HCT116 (cell line): Measurements from ENCODE around the gene ZSCAN1. TPM values are rescaled to one million over a fixed set of nuclear protein-coding genes. Genes with fewer than 3 reads are reported as not detected.

Experiments
- ATAC-seq: fragments of 200-7000 bp; cut with Tn5 transposase; 2 replicates; pipeline ENCODE4 v1.9.1; 2020; ENCODE audit warnings: mild to moderate bottlenecking, moderate library complexity
- BruUV-seq: library from RNA; stranded (reverse); fragments of 400-500 nt; replicated peaks from 2 replicates; lab custom pipeline; 2021; lab: Mats Ljungman, UMichigan
- CTCF ChIA-PET: fragments of 300-600 bp; sonication (Branson Sonifier 250); formaldehyde crosslinking; loops from one replicate; lab custom pipeline; 2021; ENCODE audit warnings: antibody characterized with exemption; lab: Charles Lee
- POLR2A ChIA-PET: fragments of 300-600, 350-600 bp; sonication (Branson Sonifier 250); formaldehyde crosslinking; loops from one replicate; lab custom pipeline; 2021; ENCODE audit warnings: antibody characterized with exemption; lab: Charles Lee
- RAD21 ChIA-PET, 2 experiments: fragments of 300-600 bp; sonication (Branson Sonifier 250); formaldehyde crosslinking; loops; one replicate each; lab custom pipeline; 2023; ENCODE audit warnings: low total read pairs in 2 of 2; ENCODE audit not compliant: uncharacterized antibody in 2 of 2, unreplicated experiment in 2 of 2, low non-redundant PET in 1 of 2; lab: Charles Lee
- DNase-seq: peaks from one replicate; pipeline ENCODE4 v3.0.0-alpha.2; 2010; ENCODE audit warnings: low read depth, low spot score
- H2AFZ ChIP-seq: fragments of 200-600 bp; shearing (Covaris generic), sonication (generic); 2 replicates; pipeline ENCODE4 v1.6.1; 2017; ENCODE audit warnings: low read depth, mixed run types, mixed read lengths, antibody characterized with exemption, low read length; ENCODE audit not compliant: poor library complexity, severe bottlenecking
- H3K27ac ChIP-seq: 2 replicates; pipeline ENCODE4 v1.5.1; 2012; ENCODE audit warnings: low read depth, low read length
- H3K27me3 ChIP-seq: fragments of 200-600 bp; sonication (generic); 2 replicates; pipeline ENCODE4 v1.6.1; 2016; ENCODE audit warnings: mixed run types, low read length, mixed read lengths; ENCODE audit not compliant: insufficient read depth
- H3K36me3 ChIP-seq, 2 experiments: fragments of 200-500 bp in 1 of 2; fragments of 200-600 bp in 1 of 2; sonication (Bioruptor generic) in 1 of 2; sonication (generic) in 1 of 2; 2 replicates each; pipeline versions ENCODE4 v1.5.1 to v1.6.1; 2014 to 2016; ENCODE audit warnings: low read length in 2 of 2, inconsistent platforms in 1 of 2, mixed read lengths in 1 of 2, mixed run types in 1 of 2; ENCODE audit not compliant: insufficient read depth in 2 of 2, control insufficient read depth in 1 of 2
- H3K4me1 ChIP-seq, 2 experiments: fragments of 200-600 bp in 1 of 2; sonication (generic) in 1 of 2; 2 replicates each; pipeline versions ENCODE4 v1.5.1 to v1.6.1; 2012 to 2017; ENCODE audit warnings: low read length in 2 of 2, inconsistent platforms in 1 of 2, mild to moderate bottlenecking in 1 of 2, mixed read lengths in 1 of 2, mixed run types in 1 of 2, moderate library complexity in 1 of 2; ENCODE audit not compliant: insufficient read depth in 2 of 2, control insufficient read depth in 1 of 2
- H3K4me2 ChIP-seq: fragments of 200-600 bp; sonication (generic); 2 replicates; pipeline ENCODE4 v1.6.1; 2017; ENCODE audit warnings: mixed run types, low read length, mixed read lengths
- H3K4me3 ChIP-seq, 2 experiments: fragments of 200-600 bp in 1 of 2; sonication (generic) in 1 of 2; replicated peaks in 1 of 2; 2 replicates each; pipeline ENCODE4 v1.5.1; 2011 to 2016; ENCODE audit warnings: low read length in 2 of 2, control low read depth in 1 of 2, low read depth in 1 of 2, mild to moderate bottlenecking in 1 of 2, mixed read lengths in 1 of 2, mixed run types in 1 of 2
- H3K79me2 ChIP-seq: fragments of 200-600 bp; sonication (generic); 2 replicates; pipeline ENCODE4 v1.6.1; 2017; ENCODE audit warnings: mild to moderate bottlenecking, mixed run types, low read length, moderate library complexity, mixed read lengths; ENCODE audit not compliant: insufficient read depth
- H3K9ac ChIP-seq: fragments of 200-600 bp; sonication (generic); 2 replicates; pipeline ENCODE4 v1.6.1; 2016; ENCODE audit warnings: low read length, mixed read lengths
- H3K9me2 ChIP-seq: fragments of 200-600 bp; sonication (generic), shearing (Covaris generic); 2 replicates; pipeline ENCODE4 v1.6.1; 2017; ENCODE audit warnings: mixed run types, mild to moderate bottlenecking, moderate library complexity; ENCODE audit not compliant: insufficient read depth
- H3K9me3 ChIP-seq, 2 experiments: fragments of 200-500 bp in 1 of 2; fragments of 200-600 bp in 1 of 2; sonication (Bioruptor generic) in 1 of 2; sonication (generic) in 1 of 2; 2 replicates each; pipeline ENCODE4 v1.6.1; 2014 to 2017; ENCODE audit warnings: low read length in 2 of 2, mixed read lengths in 2 of 2, inconsistent platforms in 1 of 2, low read depth in 1 of 2, mild to moderate bottlenecking in 1 of 2, mixed run types in 1 of 2, moderate library complexity in 1 of 2; ENCODE audit not compliant: control insufficient read depth in 1 of 2, insufficient read depth in 1 of 2
- H4K20me1 ChIP-seq: fragments of 200-600 bp; sonication (generic), shearing (Covaris generic); 2 replicates; pipeline ENCODE4 v1.6.1; 2017; ENCODE audit warnings: mixed run types, mild to moderate bottlenecking, moderate library complexity; ENCODE audit not compliant: insufficient read depth
- ELF1 ChIP-seq: IDR thresholded peaks from 2 replicates; pipeline ENCODE4 v1.6.1; 2012; ENCODE audit warnings: low read depth, borderline replicate concordance
- EZH2 ChIP-seq: fragments of 200-600 bp; sonication (generic); IDR thresholded peaks from 2 replicates; pipeline ENCODE4 v1.6.1; 2017; ENCODE audit warnings: antibody characterized with exemption, mixed run types
- EZH2phosphoT487 ChIP-seq: fragments of 200-600 bp; IDR thresholded peaks from 2 replicates; pipeline ENCODE4 v1.6.1; 2018; ENCODE audit warnings: antibody characterized with exemption, borderline replicate concordance
- FOSL1 ChIP-seq: IDR thresholded peaks from 2 replicates; pipeline ENCODE4 v1.6.1; 2012; ENCODE audit warnings: low read depth
- POLR2A ChIP-seq: IDR thresholded peaks from 2 replicates; pipeline ENCODE4 v1.7.0; 2011; ENCODE audit warnings: borderline replicate concordance; ENCODE audit not compliant: insufficient read depth, insufficient read length; ENCODE audit errors: extremely low read depth
- POLR2AphosphoS5 ChIP-seq: IDR thresholded peaks from 2 replicates; pipeline ENCODE4 v1.6.1; 2011; ENCODE audit warnings: mild to moderate bottlenecking, low read depth, low read length, moderate library complexity
- SP1 ChIP-seq: IDR thresholded peaks from 2 replicates; pipeline ENCODE4 v1.6.1; 2012; ENCODE audit warnings: low read depth
- SRF ChIP-seq: IDR thresholded peaks from 2 replicates; pipeline ENCODE4 v1.6.1; 2012; ENCODE audit warnings: low read depth
- TCF7L2 ChIP-seq: IDR thresholded peaks from 2 replicates; pipeline ENCODE4 v1.7.0; 2011; ENCODE audit warnings: borderline replicate concordance, inconsistent platforms; ENCODE audit not compliant: insufficient read depth, insufficient read length; ENCODE audit errors: extremely low read depth
- ZFX ChIP-seq: fragments of 450-650 bp; IDR thresholded peaks from 2 replicates; pipeline ENCODE4 v1.6.1; 2017
- ZNF274 ChIP-seq: fragments of 200-500 bp; sonication (Bioruptor generic); IDR thresholded peaks from 2 replicates; pipeline ENCODE4 v1.6.1; 2014; ENCODE audit warnings: mild to moderate bottlenecking, low read depth, low read length, inconsistent platforms
- intact Hi-C: fragments of 100-400 bp; cut with micrococcal nuclease; formaldehyde crosslinking; loops from 2 replicates; pipeline ENCODE4 v1.10.0; 2022
- total RNA-seq: library from RNA; stranded (reverse); gene quantifications from one replicate; pipeline ENCODE4 v1.2.1, GENCODE V29; 2021; ENCODE audit not compliant: unreplicated experiment
- TF ChIP-seq, protein P1 (sequence below): IDR thresholded peaks from 2 replicates; pipeline ENCODE4 v1.6.1; 2012; ENCODE audit warnings: low read depth
- TF ChIP-seq, protein P2 (sequence below): IDR thresholded peaks from 2 replicates; pipeline ENCODE4 v1.6.1; 2012
- TF ChIP-seq, protein P3 (sequence below): IDR thresholded peaks from 2 replicates; pipeline ENCODE4 v1.6.1; 2012
- TF ChIP-seq, protein P4 (sequence below), 3 experiments: fragments of 200-600 bp in 1 of 3; sonication (generic) in 1 of 3; IDR thresholded peaks in 2 of 3; conservative IDR thresholded peaks in 1 of 3; 2 replicates each; pipeline ENCODE4 v1.5.1; 2012 to 2017; ENCODE audit warnings: low read depth in 2 of 3, low read length in 2 of 3, antibody characterized with exemption in 1 of 3, borderline replicate concordance in 1 of 3, control low read depth in 1 of 3, mild to moderate bottlenecking in 1 of 3, mixed read lengths in 1 of 3, mixed run types in 1 of 3, moderate library complexity in 1 of 3; ENCODE audit not compliant: insufficient read depth in 1 of 3

The ZSCAN1 gene
- total RNA-seq, 1 experiment from 2014 or later, result not detected

DNA sequence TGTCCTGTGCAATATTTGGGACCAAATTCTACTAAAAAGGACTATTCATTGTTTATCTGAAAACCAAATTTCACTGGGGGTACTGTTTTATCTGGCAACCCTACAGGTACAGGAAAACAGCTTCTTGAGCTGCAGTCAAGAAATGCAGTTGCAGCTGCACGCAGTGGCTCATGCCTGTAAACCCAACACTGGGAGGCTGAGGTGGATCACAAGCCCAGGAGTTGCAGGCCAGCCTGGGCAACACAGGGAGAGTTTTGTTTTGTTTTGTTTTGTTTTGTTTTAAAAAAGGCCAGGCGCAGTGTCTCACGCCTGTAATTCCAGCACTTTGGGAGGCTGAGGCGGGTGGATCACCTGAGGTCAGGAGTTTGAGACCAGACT lies 11.6 kb upstream of the ZSCAN1 start:
- Histone ChIP-seq H3K4me2 (no peak overlapping the region), H3K27ac (no peak overlapping the region), H2AFZ (no peak overlapping the region), H3K4me1 (no peaks in the 10 kb centered on the region), H4K20me1 (no peaks in the 10 kb centered on the region), H3K27me3 (no peaks in the 10 kb centered on the region), H3K4me3 (no peak overlapping the region), H3K9ac (no peak overlapping the region), H3K79me2 (no peaks in the 10 kb centered on the region), H3K36me3 (no peaks in the 10 kb centered on the region), H3K9me2 (no peaks in the 10 kb centered on the region), H3K9me3 (peaks cover 3 to 10% of the 10 kb centered on the region in 2 experiments; a peak in 2 of 4 replicates)
- CTCF ChIA-PET, result no interaction called here
- intact Hi-C loops, result no loop called here
- BruUV-seq, result no TSS peak
- DNase-seq, result no peak
- POLR2A ChIA-PET, result no interaction called here
- ATAC-seq, result no peak
- RAD21 ChIA-PET, result no interaction called here
- no peak for TF ChIP-seq TCF7L2
- TF ChIP-seq POLR2A, result no peak
- TF ChIP-seq ZNF274, result no peak
- no peak for TF ChIP-seq EZH2phosphoT487
- TF ChIP-seq SRF, result no peak
- TF ChIP-seq FOSL1, result no peak
- TF ChIP-seq, protein P1, sequence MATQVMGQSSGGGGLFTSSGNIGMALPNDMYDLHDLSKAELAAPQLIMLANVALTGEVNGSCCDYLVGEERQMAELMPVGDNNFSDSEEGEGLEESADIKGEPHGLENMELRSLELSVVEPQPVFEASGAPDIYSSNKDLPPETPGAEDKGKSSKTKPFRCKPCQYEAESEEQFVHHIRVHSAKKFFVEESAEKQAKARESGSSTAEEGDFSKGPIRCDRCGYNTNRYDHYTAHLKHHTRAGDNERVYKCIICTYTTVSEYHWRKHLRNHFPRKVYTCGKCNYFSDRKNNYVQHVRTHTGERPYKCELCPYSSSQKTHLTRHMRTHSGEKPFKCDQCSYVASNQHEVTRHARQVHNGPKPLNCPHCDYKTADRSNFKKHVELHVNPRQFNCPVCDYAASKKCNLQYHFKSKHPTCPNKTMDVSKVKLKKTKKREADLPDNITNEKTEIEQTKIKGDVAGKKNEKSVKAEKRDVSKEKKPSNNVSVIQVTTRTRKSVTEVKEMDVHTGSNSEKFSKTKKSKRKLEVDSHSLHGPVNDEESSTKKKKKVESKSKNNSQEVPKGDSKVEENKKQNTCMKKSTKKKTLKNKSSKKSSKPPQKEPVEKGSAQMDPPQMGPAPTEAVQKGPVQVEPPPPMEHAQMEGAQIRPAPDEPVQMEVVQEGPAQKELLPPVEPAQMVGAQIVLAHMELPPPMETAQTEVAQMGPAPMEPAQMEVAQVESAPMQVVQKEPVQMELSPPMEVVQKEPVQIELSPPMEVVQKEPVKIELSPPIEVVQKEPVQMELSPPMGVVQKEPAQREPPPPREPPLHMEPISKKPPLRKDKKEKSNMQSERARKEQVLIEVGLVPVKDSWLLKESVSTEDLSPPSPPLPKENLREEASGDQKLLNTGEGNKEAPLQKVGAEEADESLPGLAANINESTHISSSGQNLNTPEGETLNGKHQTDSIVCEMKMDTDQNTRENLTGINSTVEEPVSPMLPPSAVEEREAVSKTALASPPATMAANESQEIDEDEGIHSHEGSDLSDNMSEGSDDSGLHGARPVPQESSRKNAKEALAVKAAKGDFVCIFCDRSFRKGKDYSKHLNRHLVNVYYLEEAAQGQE, result no peak
- TF ChIP-seq ELF1, result no peak
- TF ChIP-seq, protein P2, sequence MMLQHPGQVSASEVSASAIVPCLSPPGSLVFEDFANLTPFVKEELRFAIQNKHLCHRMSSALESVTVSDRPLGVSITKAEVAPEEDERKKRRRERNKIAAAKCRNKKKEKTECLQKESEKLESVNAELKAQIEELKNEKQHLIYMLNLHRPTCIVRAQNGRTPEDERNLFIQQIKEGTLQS, result no peak
- no peak for TF ChIP-seq SP1
- no peak for TF ChIP-seq EZH2
- TF ChIP-seq POLR2AphosphoS5, result no peak
- TF ChIP-seq, protein P3, sequence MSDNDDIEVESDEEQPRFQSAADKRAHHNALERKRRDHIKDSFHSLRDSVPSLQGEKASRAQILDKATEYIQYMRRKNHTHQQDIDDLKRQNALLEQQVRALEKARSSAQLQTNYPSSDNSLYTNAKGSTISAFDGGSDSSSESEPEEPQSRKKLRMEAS, result no peak
- no peak for TF ChIP-seq ZFX
- TF ChIP-seq, protein P4, sequence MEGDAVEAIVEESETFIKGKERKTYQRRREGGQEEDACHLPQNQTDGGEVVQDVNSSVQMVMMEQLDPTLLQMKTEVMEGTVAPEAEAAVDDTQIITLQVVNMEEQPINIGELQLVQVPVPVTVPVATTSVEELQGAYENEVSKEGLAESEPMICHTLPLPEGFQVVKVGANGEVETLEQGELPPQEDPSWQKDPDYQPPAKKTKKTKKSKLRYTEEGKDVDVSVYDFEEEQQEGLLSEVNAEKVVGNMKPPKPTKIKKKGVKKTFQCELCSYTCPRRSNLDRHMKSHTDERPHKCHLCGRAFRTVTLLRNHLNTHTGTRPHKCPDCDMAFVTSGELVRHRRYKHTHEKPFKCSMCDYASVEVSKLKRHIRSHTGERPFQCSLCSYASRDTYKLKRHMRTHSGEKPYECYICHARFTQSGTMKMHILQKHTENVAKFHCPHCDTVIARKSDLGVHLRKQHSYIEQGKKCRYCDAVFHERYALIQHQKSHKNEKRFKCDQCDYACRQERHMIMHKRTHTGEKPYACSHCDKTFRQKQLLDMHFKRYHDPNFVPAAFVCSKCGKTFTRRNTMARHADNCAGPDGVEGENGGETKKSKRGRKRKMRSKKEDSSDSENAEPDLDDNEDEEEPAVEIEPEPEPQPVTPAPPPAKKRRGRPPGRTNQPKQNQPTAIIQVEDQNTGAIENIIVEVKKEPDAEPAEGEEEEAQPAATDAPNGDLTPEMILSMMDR (IDR thresholded peaks at IDR 0.05 in 2 of 3, conservative IDR thresholded peaks at IDR 0.05 in 1 of 3; ENCODE audit: borderline replicate concordance in 1 of 3, insufficient read depth in 1 of 3, low read depth in 2 of 3, low read length in 2 of 3), result no peak
